Activated T-cell treated with anti-CD3 and anti-CD28 coated beads for 1 hour (primary cell): Measurements from ENCODE around the gene SCD5.

Experiments
- DNase-seq: peaks from one replicate; pipeline ENCODE4 v3.0.0-alpha.2; 2020; ENCODE audit warnings: low read depth

Gene SCD5

GRCh38 chr4:82797040-82797404, 1.6 kb downstream of the SCD5 start:
- no peak for DNase-seq

- DNase-seq: no peak
Measured at GRCh38 chr4:82792912-82793649, 5.5 kb downstream of the SCD5 start.

- no peak for DNase-seq
Measured at GRCh38 chr4:82791179-82791578, 7.4 kb downstream of the SCD5 start.

GRCh38 chr4:82790060-82790660, 8.4 kb downstream of the SCD5 start:
- no peak for DNase-seq

GRCh38 chr4:82789025-82789776, 9.4 kb downstream of the SCD5 start:
- DNase-seq: no peak

GRCh38 chr4:82787342-82787741, 11.3 kb downstream of the SCD5 start:
- no peak for DNase-seq

GRCh38 chr4:82786828-82787227, 11.8 kb downstream of the SCD5 start:
- DNase-seq: no peak

- DNase-seq: no peak
Measured at GRCh38 chr4:82785611-82786400, 12.8 kb downstream of the SCD5 start.

GRCh38 chr4:82784681-82785610, 13.7 kb downstream of the SCD5 start:
- no peak for DNase-seq

- DNase-seq: no peak
Measured at GRCh38 chr4:82782626-82783345, 15.8 kb downstream of the SCD5 start.

- DNase-seq: no peak
Measured at GRCh38 chr4:82780752-82781231, 17.8 kb downstream of the SCD5 start.

GRCh38 chr4:82780170-82780751, 18.3 kb downstream of the SCD5 start:
- DNase-seq: no peak

GRCh38 chr4:82779032-82779431, 19.6 kb downstream of the SCD5 start:
- no peak for DNase-seq

GRCh38 chr4:82777857-82778525, 20.6 kb downstream of the SCD5 start:
- no peak for DNase-seq

- no peak for DNase-seq
Measured at GRCh38 chr4:82776925-82777542, 21.6 kb downstream of the SCD5 start.

- DNase-seq: no peak
Measured at GRCh38 chr4:82775243-82775642, 23.4 kb downstream of the SCD5 start.

GRCh38 chr4:82774711-82775171, 23.9 kb downstream of the SCD5 start:
- no peak for DNase-seq

GRCh38 chr4:82773057-82773456, 25.5 kb downstream of the SCD5 start:
- no peak for DNase-seq

GRCh38 chr4:82770607-82771006, 28.0 kb downstream of the SCD5 start:
- DNase-seq: no peak
